HG03060 (cell line): ENCODE results near the gene FBXO40.

Experiments
- ATAC-seq: cut with Tn5 transposase; IDR thresholded peaks from one replicate; pipeline ENCODE4 v1.9.1; 2021; ENCODE audit warnings: low read depth, moderate number of reproducible peaks; ENCODE audit not compliant: unreplicated experiment

The FBXO40 gene

GRCh38 chr3:121619691-121620090 is 26.5 kb downstream of the FBXO40 start:
- ATAC-seq, result no peak

GRCh38 chr3:121621491-121621890 is 28.3 kb downstream of the FBXO40 start:
- no peak for ATAC-seq

- no peak for ATAC-seq
Observed at GRCh38 chr3:121624147-121624899, 31.1 kb downstream of the FBXO40 start.

DNA sequence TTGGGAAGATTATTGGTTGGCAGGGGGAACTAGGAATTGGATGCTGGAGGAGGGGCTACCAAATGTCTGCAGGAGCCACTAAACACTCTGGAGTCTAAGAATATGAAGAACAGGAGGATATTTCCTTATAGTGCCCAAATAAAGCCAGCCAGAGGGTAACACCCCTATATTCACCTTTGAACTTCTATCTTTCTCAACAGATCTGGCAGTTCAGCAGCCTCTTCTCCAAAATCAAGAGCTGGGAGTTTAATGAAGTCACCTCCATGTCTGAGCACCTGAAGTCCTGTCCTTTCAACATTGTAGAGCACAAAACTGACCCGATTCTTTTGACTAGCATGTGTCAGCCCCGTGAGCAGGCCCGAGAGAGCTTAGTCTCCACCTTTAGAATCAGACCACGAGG is 33.3 kb downstream of the FBXO40 start:
- ATAC-seq, result no peak

- ATAC-seq, result no peak
Observed at GRCh38 chr3:121627211-121627610, 34.0 kb downstream of the FBXO40 start.

- no peak for ATAC-seq
Observed at GRCh38 chr3:121627622-121628021, 34.4 kb downstream of the FBXO40 start.

DNA sequence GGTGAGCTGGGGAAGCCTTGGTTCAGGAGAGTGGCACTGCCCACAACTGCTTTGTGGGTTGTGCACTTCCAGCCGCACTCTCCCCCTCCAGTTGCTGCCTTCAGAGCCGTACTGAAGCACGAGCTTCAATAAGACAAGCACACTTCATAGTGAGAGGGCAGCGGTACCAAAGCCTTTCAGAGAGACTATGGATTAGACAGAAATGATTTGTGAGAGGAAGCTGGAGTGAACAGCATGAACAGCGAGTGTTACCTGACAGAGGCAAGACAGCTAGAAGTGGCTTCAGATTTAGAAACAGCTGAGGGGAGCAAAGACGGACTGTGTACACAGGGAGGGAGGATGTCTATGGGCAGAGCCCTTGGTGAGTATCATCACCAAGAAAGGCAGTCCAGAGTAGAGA is 36.4 kb downstream of the FBXO40 start:
- ATAC-seq, result no peak

DNA sequence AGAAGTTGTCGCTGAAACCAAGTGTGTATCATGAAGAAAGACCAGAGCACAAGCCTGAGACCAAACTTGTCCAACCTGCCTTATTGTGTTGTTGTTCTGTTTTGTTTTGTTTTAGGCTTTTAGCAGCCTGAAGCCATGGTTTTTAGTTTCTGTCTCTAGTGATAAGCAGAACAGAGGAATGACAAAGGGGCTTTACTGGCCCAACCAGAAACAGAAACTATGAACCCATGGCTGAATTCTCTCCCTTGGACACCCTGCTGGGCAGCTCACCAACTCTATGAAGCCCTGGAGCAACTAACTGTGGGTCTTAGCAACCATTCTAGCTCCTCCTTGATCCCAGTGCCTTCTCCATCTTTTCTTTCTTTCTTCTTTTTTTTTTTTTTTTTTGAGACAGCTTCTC is 37.2 kb downstream of the FBXO40 start:
- ATAC-seq, result no peak

DNA sequence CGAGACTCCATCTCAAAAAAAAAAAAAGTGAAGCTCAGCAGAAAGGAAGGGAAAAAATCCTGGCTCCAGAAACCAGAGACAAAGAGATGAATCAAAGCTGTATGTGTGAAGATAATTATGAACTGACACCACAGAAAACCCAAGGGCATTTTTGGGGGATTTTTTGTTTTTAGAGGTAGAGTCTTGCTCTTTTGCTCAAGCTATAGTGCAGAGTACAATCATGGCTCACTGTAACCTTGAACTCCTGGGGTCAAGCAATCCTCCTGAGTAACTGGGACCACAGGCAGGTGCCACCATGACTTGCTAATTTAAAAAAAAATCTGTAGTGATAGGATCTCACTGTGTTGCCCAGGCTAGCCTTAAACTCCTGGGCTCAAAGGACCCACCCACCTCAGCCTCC is 44.7 kb downstream of the FBXO40 start:
- ATAC-seq, result no peak

- ATAC-seq, result no peak
Observed at GRCh38 chr3:121641127-121641526, 47.9 kb downstream of the FBXO40 start.

- ATAC-seq, result no peak
Observed at GRCh38 chr3:121642601-121643314, 49.6 kb downstream of the FBXO40 start.

DNA sequence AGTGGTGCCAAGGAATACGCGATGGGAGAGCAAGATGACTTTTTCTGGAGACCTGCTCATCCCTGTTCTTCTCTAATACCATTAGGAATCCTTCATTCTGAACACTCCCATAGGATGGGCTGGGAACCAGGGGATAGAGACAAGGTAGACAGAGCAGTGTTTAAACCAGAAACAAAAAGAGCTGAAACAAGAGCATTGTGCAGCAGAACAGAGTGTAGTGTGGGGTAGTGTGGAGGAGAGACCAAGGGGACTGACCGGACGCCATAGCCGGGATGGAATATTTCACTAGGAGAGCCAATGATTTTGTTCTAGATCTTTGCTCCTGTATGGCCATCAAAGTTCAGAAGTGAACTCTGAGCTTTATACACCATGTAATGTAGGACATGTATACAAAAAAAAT is 51.9 kb downstream of the FBXO40 start:
- no peak for ATAC-seq

DNA sequence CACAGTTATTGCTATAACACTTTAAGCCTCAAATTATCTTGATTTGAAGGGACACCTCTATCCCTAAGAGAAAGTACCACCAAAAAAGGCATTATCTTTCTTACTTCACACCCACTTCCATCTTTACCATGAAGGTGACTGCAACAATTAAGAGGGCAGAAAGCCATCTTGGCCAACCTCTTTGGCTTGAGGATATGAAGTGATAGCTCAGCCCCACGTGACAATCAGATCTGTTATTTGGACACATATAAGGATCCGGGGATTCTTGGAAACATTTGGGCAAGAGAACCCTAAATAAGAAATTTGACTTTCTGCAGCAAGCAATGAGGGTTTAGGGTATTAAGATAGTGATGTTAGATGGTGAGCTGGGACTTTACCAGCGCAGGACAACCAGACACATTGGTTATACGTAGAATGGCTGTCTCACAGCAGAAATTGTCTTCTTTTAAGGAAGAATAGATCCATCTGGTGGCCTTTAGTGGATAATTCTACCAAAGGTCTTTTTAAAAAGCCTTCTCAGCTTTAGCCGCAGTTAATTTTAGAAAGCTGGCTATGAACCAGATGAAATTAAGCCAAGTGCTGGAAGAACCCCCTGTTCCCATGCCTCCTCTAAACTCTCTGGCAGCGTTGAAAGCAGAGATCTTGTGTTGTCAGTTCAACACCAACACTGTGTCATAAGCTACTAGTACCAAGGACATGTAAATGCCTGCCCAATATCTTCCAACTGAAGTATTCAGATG is 55.2 kb downstream of the FBXO40 start:
- no peak for ATAC-seq

DNA sequence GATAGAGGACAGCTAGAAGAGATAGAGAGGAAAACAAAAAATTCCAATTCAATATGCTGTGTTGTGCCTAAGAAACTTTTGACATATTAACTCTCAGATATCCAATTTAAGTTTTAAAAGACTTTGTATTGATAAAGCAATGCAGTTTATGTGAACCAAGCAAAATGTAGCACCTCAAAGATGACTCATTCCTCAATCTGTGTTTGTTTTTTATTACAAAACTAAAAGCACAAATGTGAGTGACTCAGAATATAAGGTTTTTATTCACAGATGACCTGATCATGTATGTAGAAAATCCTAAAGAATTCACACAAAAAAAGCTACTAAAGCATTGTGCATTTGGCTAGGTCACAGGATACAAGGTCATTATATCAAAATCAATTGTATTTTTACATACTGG is 56.5 kb downstream of the FBXO40 start:
- ATAC-seq, result no peak

GRCh38 chr3:121651684-121652083 is 58.5 kb downstream of the FBXO40 start:
- no peak for ATAC-seq

- ATAC-seq, result peak; percentile 55
Observed at GRCh38 chr3:121654493-121655385, 61.6 kb downstream of the FBXO40 start.

- no peak for ATAC-seq
Observed at GRCh38 chr3:121658716-121659435, 65.7 kb downstream of the FBXO40 start.

DNA sequence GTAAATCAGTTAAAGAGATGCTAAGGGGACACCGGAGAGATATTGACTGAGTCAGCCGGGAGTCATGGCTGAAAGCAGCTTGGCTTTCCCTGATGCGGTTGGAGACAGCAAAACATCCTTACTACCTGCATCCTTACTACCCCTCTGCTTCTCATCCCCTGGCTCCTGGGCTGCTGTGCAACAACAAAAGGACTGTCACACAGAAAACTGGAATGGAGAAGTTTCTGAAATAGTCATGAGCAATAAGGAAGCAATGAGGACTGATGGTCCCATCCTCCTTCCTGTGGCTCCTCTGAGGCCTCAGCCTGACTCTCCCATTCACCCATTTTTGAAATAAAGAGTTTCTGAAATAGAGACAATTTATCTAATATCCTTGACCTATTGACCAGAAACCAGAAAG is 66.4 kb downstream of the FBXO40 start:
- no peak for ATAC-seq

- peak; percentile 70 for ATAC-seq
Observed at GRCh38 chr3:121660356-121661171, 67.4 kb downstream of the FBXO40 start, which contains the start of gene HCLS1. Gene HCLS1 (minus strand): TSS chr3:121660903. CDS start chr3:121658347, 2,556 bp downstream.
